Middle frontal gyrus (tissue), 1 donor: ENCODE measurements around the gene CCR6.
"Not testable (repeated sequence)": the region's sequence is repeated elsewhere in the genome, so short reads cannot be mapped to it uniquely, and the experiment has no call there.

Source experiments
- DNase-seq: peaks from one replicate; pipeline ENCODE4 v3.0.0-alpha.2; 2015; ENCODE audit warnings: low spot score; ENCODE audit errors: extremely low spot score

Gene CCR6

GRCh38 chr6:167122827-167123657, at the start of gene CCR6:
Gene CCR6 (plus strand): TSS chr6:167123096. CDS start chr6:167136135, 13,039 bp downstream.
- DNase-seq = no peak

GRCh38 chr6:167073679-167074274, 49.1 kb upstream of the CCR6 start:
- DNase-seq = no peak

- no peak for DNase-seq
These were observed 45.5 kb upstream of the CCR6 start for GRCh38 chr6:167077241-167077932.

- DNase-seq = no peak
These were observed 44.2 kb upstream of the CCR6 start for GRCh38 chr6:167078745-167079144.

- DNase-seq = no peak
These were observed 43.0 kb upstream of the CCR6 start for GRCh38 chr6:167079853-167080297.

- no peak for DNase-seq
These were observed 35.0 kb upstream of the CCR6 start for GRCh38 chr6:167087857-167088354.

GRCh38 chr6:167088741-167089140, 34.2 kb upstream of the CCR6 start:
- not testable (repeated sequence) for DNase-seq

GRCh38 chr6:167089243-167090142, 33.4 kb upstream of the CCR6 start:
- DNase-seq = no peak

- no peak for DNase-seq
These were observed 32.7 kb upstream of the CCR6 start for GRCh38 chr6:167090171-167090570.

GRCh38 chr6:167091026-167091804, 31.7 kb upstream of the CCR6 start:
- DNase-seq = no peak

GRCh38 chr6:167091805-167092107, 31.1 kb upstream of the CCR6 start:
- DNase-seq = no peak

- no peak for DNase-seq
These were observed 30.1 kb upstream of the CCR6 start for GRCh38 chr6:167092672-167093339.

GRCh38 chr6:167093406-167093921, 29.4 kb upstream of the CCR6 start:
- no peak for DNase-seq

- DNase-seq = no peak
These were observed 28.9 kb upstream of the CCR6 start for GRCh38 chr6:167093922-167094432.

- DNase-seq = no peak
These were observed 28.5 kb upstream of the CCR6 start for GRCh38 chr6:167094436-167094819.

GRCh38 chr6:167094820-167095637, 27.9 kb upstream of the CCR6 start:
- no peak for DNase-seq

- DNase-seq = no peak
These were observed 27.0 kb upstream of the CCR6 start for GRCh38 chr6:167095888-167096287.

GRCh38 chr6:167096991-167097390, 25.9 kb upstream of the CCR6 start:
- no peak for DNase-seq

GRCh38 chr6:167097770-167098169, 25.1 kb upstream of the CCR6 start:
- no peak for DNase-seq
